GM13977 (cell line): ENCODE data around the gene TULP4.

ENCODE experiments used
- DNase-seq: peaks from one replicate; pipeline ENCODE4 v3.0.0; 2012; ENCODE audit warnings: low spot score
- CTCF ChIP-seq: IDR thresholded peaks from 2 replicates; pipeline ENCODE4 v1.5.1; 2012; ENCODE audit warnings: mild to moderate bottlenecking, control low read depth; ENCODE audit not compliant: insufficient read depth; ENCODE audit errors: extremely low read depth, missing control alignments
- in situ Hi-C: fragments of 300-500 bp; cut with MboI; formaldehyde crosslinking; loops from one replicate; pipeline ENCODE4 v1.12.0; 2022; ENCODE audit warnings: low sequenced_read_pairs, low pct_unique_long_range_greater_than_20kb, mixed read lengths, inconsistent platforms; ENCODE audit not compliant: unreplicated experiment

The TULP4 gene

GRCh38 chr6:158507174-158507573 is 194.9 kb downstream of the TULP4 start:
- no peak for TF ChIP-seq CTCF
- in situ Hi-C loops, result no loop called here
- DNase-seq, result no peak

DNA sequence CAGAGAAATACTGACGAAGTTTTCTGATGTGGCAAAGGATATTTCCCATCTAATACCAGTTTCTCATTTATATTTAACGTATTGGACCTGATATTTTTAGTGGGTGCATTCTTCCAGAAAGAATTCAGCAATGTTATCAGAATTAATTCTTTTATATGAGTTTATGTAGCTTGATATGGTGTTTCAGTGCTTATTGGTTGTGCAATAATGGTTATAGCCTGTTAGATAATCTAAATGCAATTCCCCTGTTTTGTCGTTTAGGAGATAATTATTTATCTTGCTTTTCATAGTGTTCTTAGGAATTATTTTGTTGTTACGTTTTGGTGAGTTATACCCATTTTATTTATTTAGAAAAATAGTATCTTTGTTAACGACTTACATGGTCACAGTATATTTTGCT is 196.2 kb downstream of the TULP4 start:
- TF ChIP-seq CTCF, result no peak
- no peak for DNase-seq
- in situ Hi-C loops, result no loop called here

DNA sequence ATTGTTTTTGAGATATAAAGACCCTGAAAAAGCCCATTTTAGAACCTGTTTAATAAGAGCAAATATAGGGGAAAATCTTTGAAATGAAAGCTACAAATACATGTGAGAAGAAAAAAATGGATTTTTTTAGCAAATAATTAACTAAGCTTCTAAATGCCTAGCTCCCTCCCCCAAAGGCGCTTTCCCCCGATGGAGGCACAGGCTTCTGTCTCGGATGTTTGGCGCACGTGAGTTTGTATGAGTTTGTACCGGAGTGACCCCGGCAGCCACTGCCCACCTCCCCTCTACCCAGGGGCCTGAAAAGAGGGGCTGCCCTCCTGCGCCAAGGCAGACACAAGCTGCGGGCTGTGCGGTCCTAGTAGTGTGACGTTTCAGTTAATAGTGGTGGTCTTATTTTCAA is 197.2 kb downstream of the TULP4 start:
- in situ Hi-C loops, result no loop called here
- DNase-seq, result no peak
- TF ChIP-seq CTCF, result no peak

GRCh38 chr6:158512809-158513208 is 200.5 kb downstream of the TULP4 start:
- no peak for TF ChIP-seq CTCF
- in situ Hi-C loops, result no loop called here
- DNase-seq, result no peak

- DNase-seq, result no peak
- no peak for TF ChIP-seq CTCF
- in situ Hi-C loops, result no loop called here
Measured at GRCh38 chr6:158514176-158514575, 201.9 kb downstream of the TULP4 start.

- DNase-seq, result no peak
Measured at GRCh38 chr6:158514991-158515390, 202.7 kb downstream of the TULP4 start.

More at GRCh38 chr6:158514991-158515390, 202.7 kb downstream of the TULP4 start:
- in situ Hi-C loops, result no loop called here
- TF ChIP-seq CTCF, result no peak
